Measurements from ENCODE around the gene PTPN6.

PTPN6 gene

GRCh38 chr12:6961695-6962284, 10.6 kb downstream of the PTPN6 start:
- Histone ChIP-seq H3K4me1 (ENCODE audit: insufficient read depth, low read length) (peaks cover 15% of the 10 kb centered on the region; the same call in 1 of the 2 replicates), H3K9ac (ENCODE audit: low read depth, low read length) (peak overlapping the region; percentile 74), H3K36me3 (ENCODE audit: insufficient read depth, low read length) (peaks cover 10% of the 10 kb centered on the region; the same call in 1 of the 2 replicates), H3K9me3 (ENCODE audit: control insufficient read depth, insufficient read depth, low read length) (no peaks in the 10 kb centered on the region)

GRCh38 chr12:6962285-6963015, 11.3 kb downstream of the PTPN6 start:
- Histone ChIP-seq H3K4me1 (ENCODE audit: insufficient read depth, low read length) (peaks cover 15% of the 10 kb centered on the region; the same call in 1 of the 2 replicates), H3K36me3 (ENCODE audit: insufficient read depth, low read length) (peaks cover 10% of the 10 kb centered on the region), H3K9me3 (ENCODE audit: control insufficient read depth, insufficient read depth, low read length) (no peaks in the 10 kb centered on the region), H3K9ac (ENCODE audit: low read depth, low read length) (peak overlapping the region; percentile 74)

- Histone ChIP-seq H3K4me1 (ENCODE audit: insufficient read depth, low read length) (peaks cover 15% of the 10 kb centered on the region; the same call in 1 of the 2 replicates), H3K9me3 (ENCODE audit: control insufficient read depth, insufficient read depth, low read length) (no peaks in the 10 kb centered on the region), H3K36me3 (ENCODE audit: insufficient read depth, low read length) (peaks cover 17% of the 10 kb centered on the region), H3K9ac (ENCODE audit: low read depth, low read length) (peak overlapping the region; percentile 74)
These were observed 12.0 kb downstream of the PTPN6 start for GRCh38 chr12:6963016-6963731.

GRCh38 chr12:6963791-6964413, 12.7 kb downstream of the PTPN6 start:
- Histone ChIP-seq H3K36me3 (ENCODE audit: insufficient read depth, low read length) (peaks cover 24% of the 10 kb centered on the region), H3K9ac (ENCODE audit: low read depth, low read length) (peak overlapping the region; percentile 74), H3K4me1 (ENCODE audit: insufficient read depth, low read length) (peaks cover 15% of the 10 kb centered on the region; the same call in 1 of the 2 replicates), H3K9me3 (ENCODE audit: control insufficient read depth, insufficient read depth, low read length) (no peaks in the 10 kb centered on the region)

- H3K9ac ChIP-seq (ENCODE audit: low read depth, low read length), result no peak overlapping the region
These were observed 13.5 kb downstream of the PTPN6 start for GRCh38 chr12:6964605-6965025.

GRCh38 chr12:6965026-6965661, 14.0 kb downstream of the PTPN6 start:
- H3K36me3 ChIP-seq (ENCODE audit: insufficient read depth, low read length), result peaks cover 29% of the 10 kb centered on the region
- peaks cover 15% of the 10 kb centered on the region; the same call in 1 of the 2 replicates for H3K4me1 ChIP-seq (ENCODE audit: insufficient read depth, low read length)
- H3K9ac ChIP-seq (ENCODE audit: low read depth, low read length), result no peak overlapping the region
- no peaks in the 10 kb centered on the region for H3K9me3 ChIP-seq (ENCODE audit: control insufficient read depth, insufficient read depth, low read length)

More at GRCh38 chr12:6964605-6965025, 13.5 kb downstream of the PTPN6 start:
- Histone ChIP-seq H3K36me3 (ENCODE audit: insufficient read depth, low read length) (peaks cover 29% of the 10 kb centered on the region), H3K9me3 (ENCODE audit: control insufficient read depth, insufficient read depth, low read length) (no peaks in the 10 kb centered on the region), H3K4me1 (ENCODE audit: insufficient read depth, low read length) (peaks cover 15% of the 10 kb centered on the region; the same call in 1 of the 2 replicates)

GRCh38 chr12:6965714-6966113, 14.6 kb downstream of the PTPN6 start:
- Histone ChIP-seq H3K9me3 (ENCODE audit: control insufficient read depth, insufficient read depth, low read length) (no peaks in the 10 kb centered on the region), H3K9ac (ENCODE audit: low read depth, low read length) (no peak overlapping the region), H3K4me1 (ENCODE audit: insufficient read depth, low read length) (peaks cover 15% of the 10 kb centered on the region; the same call in 1 of the 2 replicates), H3K36me3 (ENCODE audit: insufficient read depth, low read length) (peaks cover 29% of the 10 kb centered on the region)

GRCh38 chr12:6966351-6966750, 15.2 kb downstream of the PTPN6 start:
- Histone ChIP-seq H3K9me3 (ENCODE audit: control insufficient read depth, insufficient read depth, low read length) (no peaks in the 10 kb centered on the region), H3K4me1 (ENCODE audit: insufficient read depth, low read length) (peaks cover 8% of the 10 kb centered on the region; the same call in 1 of the 2 replicates), H3K36me3 (ENCODE audit: insufficient read depth, low read length) (peaks cover 29% of the 10 kb centered on the region), H3K9ac (ENCODE audit: low read depth, low read length) (no peak overlapping the region)

- H3K4me1 ChIP-seq (ENCODE audit: insufficient read depth, low read length), result peaks cover 1% of the 10 kb centered on the region; the same call in 1 of the 2 replicates
- H3K9ac ChIP-seq (ENCODE audit: low read depth, low read length), result no peak overlapping the region
- H3K36me3 ChIP-seq (ENCODE audit: insufficient read depth, low read length), result peaks cover 29% of the 10 kb centered on the region
- H3K9me3 ChIP-seq (ENCODE audit: control insufficient read depth, insufficient read depth, low read length), result no peaks in the 10 kb centered on the region
These were observed 16.5 kb downstream of the PTPN6 start for GRCh38 chr12:6967651-6968100.

- Histone ChIP-seq H3K9ac (ENCODE audit: low read depth, low read length) (no peak overlapping the region), H3K4me1 (ENCODE audit: insufficient read depth, low read length) (no peaks in the 10 kb centered on the region; the same call in 1 of the 2 replicates), H3K36me3 (ENCODE audit: insufficient read depth, low read length) (peaks cover 29% of the 10 kb centered on the region), H3K9me3 (ENCODE audit: control insufficient read depth, insufficient read depth, low read length) (no peaks in the 10 kb centered on the region)
These were observed 17.3 kb downstream of the PTPN6 start for GRCh38 chr12:6968426-6968825.

GRCh38 chr12:6970096-6970527, 19.0 kb downstream of the PTPN6 start:
- peaks cover 39% of the 10 kb centered on the region for H3K36me3 ChIP-seq (ENCODE audit: insufficient read depth, low read length)
- H3K4me1 ChIP-seq (ENCODE audit: insufficient read depth, low read length), result no peaks in the 10 kb centered on the region; the same call in 1 of the 2 replicates
- no peaks in the 10 kb centered on the region for H3K9me3 ChIP-seq (ENCODE audit: control insufficient read depth, insufficient read depth, low read length)
- peak overlapping the region; percentile 94 for H3K9ac ChIP-seq (ENCODE audit: low read depth, low read length)

GRCh38 chr12:6974180-6974579, 23.0 kb downstream of the PTPN6 start:
- Histone ChIP-seq H3K9me3 (ENCODE audit: control insufficient read depth, insufficient read depth, low read length) (no peaks in the 10 kb centered on the region), H3K4me1 (ENCODE audit: insufficient read depth, low read length) (no peaks in the 10 kb centered on the region; the same call in 1 of the 2 replicates), H3K36me3 (ENCODE audit: insufficient read depth, low read length) (peaks cover 27% of the 10 kb centered on the region), H3K9ac (ENCODE audit: low read depth, low read length) (no peak overlapping the region)

- Histone ChIP-seq H3K9me3 (ENCODE audit: control insufficient read depth, insufficient read depth, low read length) (no peaks in the 10 kb centered on the region), H3K4me1 (ENCODE audit: insufficient read depth, low read length) (no peaks in the 10 kb centered on the region), H3K36me3 (ENCODE audit: insufficient read depth, low read length) (peaks cover 26% of the 10 kb centered on the region), H3K9ac (ENCODE audit: low read depth, low read length) (no peak overlapping the region)
These were observed 24.3 kb downstream of the PTPN6 start for GRCh38 chr12:6975297-6976032.
